Ishikawa (cell line): Measurements from ENCODE around the gene KRTAP16-1.
A peak's percentile ranks its signal among the peaks of the same experiment; 100 is the strongest.

Experiments used
- CEBPB ChIP-seq: IDR thresholded peaks from 2 replicates; pipeline ENCODE4 v1.6.1; 2012
- CREB1 ChIP-seq: IDR thresholded peaks from 2 replicates; pipeline ENCODE4 v1.6.1; 2012; ENCODE audit warnings: low read depth
- EGR1 ChIP-seq: IDR thresholded peaks from 2 replicates; pipeline ENCODE4 v1.6.1; 2012
- EP300 ChIP-seq: IDR thresholded peaks from 2 replicates; pipeline ENCODE4 v1.6.1; 2012; ENCODE audit warnings: borderline replicate concordance
- MAX ChIP-seq: IDR thresholded peaks from 2 replicates; pipeline ENCODE4 v1.6.1; 2012
- RAD21 ChIP-seq: IDR thresholded peaks from 2 replicates; pipeline ENCODE4 v1.6.1; 2012; ENCODE audit warnings: low read depth
- REST ChIP-seq: IDR thresholded peaks from 2 replicates; pipeline ENCODE4 v1.6.1; 2012; ENCODE audit warnings: low read depth, mild to moderate bottlenecking
- YY1 ChIP-seq: IDR thresholded peaks from 2 replicates; pipeline ENCODE4 v1.6.1; 2012; ENCODE audit warnings: low read depth
- ZBTB7A ChIP-seq: IDR thresholded peaks from 2 replicates; pipeline ENCODE4 v1.6.1; 2012; ENCODE audit warnings: low read depth

- TF ChIP-seq EGR1 (no peak), MAX (no peak), EP300 (no peak), ZBTB7A (no peak), REST (no peak), CEBPB (no peak), CREB1 (no peak), RAD21 (peak; percentile 69), YY1 (no peak)
Observed at GRCh38 chr17:41322094-41322902, 13.2 kb upstream of the KRTAP16-1 start.
